Ishikawa (cell line): ENCODE results near the gene UBAC2.

Source experiments
- EP300 ChIP-seq: IDR thresholded peaks from 2 replicates; pipeline ENCODE4 v1.6.1; 2012; ENCODE audit warnings: borderline replicate concordance
- FOXM1 ChIP-seq: IDR thresholded peaks from 2 replicates; pipeline ENCODE4 v1.6.1; 2012; ENCODE audit warnings: low read depth, borderline replicate concordance
- MAX ChIP-seq: IDR thresholded peaks from 2 replicates; pipeline ENCODE4 v1.6.1; 2012
- YY1 ChIP-seq: IDR thresholded peaks from 2 replicates; pipeline ENCODE4 v1.6.1; 2012; ENCODE audit warnings: low read depth

- TF ChIP-seq YY1 (no peak), EP300 (no peak), FOXM1 (no peak), MAX (no peak)
Measured at GRCh38 chr13:99218126-99218525, 17.5 kb downstream of the UBAC2 start.
